Heart left ventricle (tissue), 16 donors: Measurements from ENCODE around the gene BCAM. TPM values are rescaled to one million over a fixed set of nuclear protein-coding genes. Genes with fewer than 3 reads are reported as not detected.

Experiments
- ATAC-seq, 4 donors: fragments of 200-7000 bp; cut with Tn5 transposase; one replicate each; pipeline ENCODE4 v1.9.1; 2020 to 2022; ENCODE audit warnings: moderate library complexity in 4 of 4, mild to moderate bottlenecking in 3 of 4, moderate number of reproducible peaks in 1 of 4
- DNase-seq, 5 donors: peaks; one replicate each; pipeline ENCODE4 v3.0.0-alpha.2; 2020
- H3K27ac ChIP-seq, 12 donors: fragments of 200-600 bp; sonication (generic) in 4 of 12; one replicate each; pipeline versions ENCODE4 v1.5.0 to v1.8.0; 2016 to 2022; ENCODE audit warnings: mild to moderate bottlenecking in 2 of 12
- H3K27me3 ChIP-seq, 9 donors: fragments of 200-600 bp; sonication (generic) in 2 of 9; one replicate each; pipeline versions ENCODE4 v1.5.1 to v1.8.0; 2016 to 2022; ENCODE audit warnings: mild to moderate bottlenecking in 3 of 9
- H3K36me3 ChIP-seq, 9 donors: fragments of 200-600 bp; sonication (generic) in 2 of 9; one replicate each; pipeline versions ENCODE4 v1.5.0 to v1.8.0; 2018 to 2022; ENCODE audit warnings: mild to moderate bottlenecking in 2 of 9
- H3K4me1 ChIP-seq, 12 donors: fragments of 200-600 bp; sonication (generic) in 4 of 12; one replicate each; pipeline versions ENCODE4 v1.5.0 to v1.8.0; 2016 to 2022; ENCODE audit warnings: mild to moderate bottlenecking in 3 of 12
- H3K4me3 ChIP-seq, 12 donors: fragments of 200-600 bp; sonication (generic) in 4 of 12; one replicate each; pipeline versions ENCODE4 v1.5.0 to v1.8.0; 2017 to 2022; ENCODE audit warnings: mild to moderate bottlenecking in 9 of 12, moderate library complexity in 4 of 12
- H3K9me3 ChIP-seq, 12 donors: fragments of 200-600 bp; sonication (generic) in 4 of 12; one replicate each; pipeline versions ENCODE4 v1.5.0 to v1.8.0; 2016 to 2022; ENCODE audit warnings: mild to moderate bottlenecking in 1 of 12
- CTCF ChIP-seq, 12 donors: fragments of 200-600 bp; sonication (generic) in 4 of 12; IDR thresholded peaks; one replicate each; pipeline versions ENCODE4 v1.5.0 to v1.8.0; 2018 to 2022; ENCODE audit warnings: antibody characterized with exemption in 12 of 12, mild to moderate bottlenecking in 5 of 12
- POLR2A ChIP-seq, 2 donors: fragments of 450-650 bp; IDR thresholded peaks; one replicate each; pipeline ENCODE4 v1.6.1; 2017; ENCODE audit warnings: antibody characterized with exemption in 2 of 2, mild to moderate bottlenecking in 2 of 2, moderate library complexity in 2 of 2
- WGBS, 4 donors: extraction: QIAGEN DNeasy Blood & Tissue Kit in 2 of 4; methylation state at CpG; one replicate each; pipeline versions ENCODE4 v1.1.5 to v1.1.7; 2013 to 2018; 5-methylcytosine and 5-hydroxymethylcytosine counted together
- intact Hi-C, 10 donors: fragments of 100-400 bp; cut with DNase I; formaldehyde crosslinking; loops; one replicate each; pipeline versions ENCODE4 v1.11.1 to v1.14.2; 2022
- polyA plus RNA-seq, 2 donors: library from polyadenylated mRNA; stranded (reverse); fragments of 200-250 nt; gene quantifications; one replicate each; pipeline ENCODE4 v1.2.3, GENCODE V29; 2013
- total RNA-seq, 9 donors: library from RNA; depleted of rRNA in 2 of 9; stranded (reverse); fragments of >200 nt in 2 of 9; fragmentation: NEBNext Ultra II Directional in 3 of 9; extraction: Animal tissue kit (Norgen Biotek cat#: 25700) in 3 of 9; gene quantifications; one replicate each; pipeline versions ENCODE4 v1.1.0 to v1.2.4, GENCODE V29; 2016 to 2023
- donor health status: ischemic (EF 13 %, LVEDD 7.1; RV severe dilation, severe dysfunction).
- donor health status: healthy with polysubstance abuse.
- donor health status: DM: no; HTN: yes; CAD: no.
- donor health status: DM: no; HTN: no; CAD: no.
- donor health status: ischemic (EF 25% LVEDD 6.9; RV normal size, moderate dysfunction).
- donor health status: ischemic (EF 25% LVEDD 5.7; RV mildly dilated, moderate dysfunction).
- donor health status: healthy.
- donor health status: DM: yes; HTN: yes; CAD: no.
- donor health status: ischemic (EF 35%, LVEDD 5.7; RV mildly dilated, moderate dysfunction).
- donor health status: nonischemic (EF 11% LVEDD 7.7; RV severe dilation, severe dysfunction).
- donor health status: DM: yes; HTN: yes; CAD: no.
- donor health status: PGD.
- donor health status: ischemic (EF 29% LVEDD 5.4; RV normal size, mild dysfunction).
- donor health status: nonischemic (EF 23%, LVEDD 6.1; RV moderate dilation, normal function).

BCAM gene
- total and polyA plus RNA-seq, 11 donors = 50.9 to 160 (median 94.3) TPM

GRCh38 chr19:44820648-44821609, 12.0 kb downstream of the BCAM start:
- peak; percentile 86 to 89 (median 88) for DNase-seq
- Histone ChIP-seq H3K9me3 (no peaks in the 10 kb centered on the region), H3K27me3 (no peaks in the 10 kb centered on the region), H3K36me3 (peaks cover 0 to 16% (median 0%) of the 10 kb centered on the region in 9 donors), H3K4me3 (peak overlapping the region in 7 of 12 donors; percentile 20 to 48 (median 34)), H3K27ac (peak overlapping the region; percentile 46 to 95 (median 84)), H3K4me1 (peaks cover 0 to 37% (median 19%) of the 10 kb centered on the region in 12 donors)
- TF ChIP-seq POLR2A (IDR thresholded peaks at IDR 0.05) (no peak), CTCF (IDR thresholded peaks at IDR 0.05) (peak in 1 of 12 donors; percentile 20)
- WGBS, 4 donors = 11 to 20% (median 13%) methylated on average over 21 to 35 of the region's 35 CpGs
- intact Hi-C loops = loop anchor here in 1 of 10 donors (1.0 kb wide), 1 partner anchor 23 kb away; no protein-coding TSS in a partner anchor
- ATAC-seq = peak; percentile 77 to 90 (median 86)

GRCh38 chr19:44822177-44822576, 13.3 kb downstream of the BCAM start:
- Histone ChIP-seq H3K4me3 (peak overlapping the region in 1 of 12 donors; percentile 1), H3K27ac (peak overlapping the region in 9 of 12 donors; percentile 76 to 95 (median 85)), H3K36me3 (peaks cover 0 to 11% (median 0%) of the 10 kb centered on the region in 9 donors), H3K27me3 (no peaks in the 10 kb centered on the region), H3K4me1 (peaks cover 0 to 37% (median 19%) of the 10 kb centered on the region in 12 donors), H3K9me3 (no peaks in the 10 kb centered on the region)
- intact Hi-C loops = no loop called here
- ATAC-seq (no peak), DNase-seq (peak in 2 of 5 donors; percentile 35 to 56)
- WGBS, 4 donors = 40 to 51% (median 48%) methylated on average over 11 of the region's 11 CpGs
- TF ChIP-seq POLR2A (IDR thresholded peaks at IDR 0.05) = no peak
- no peak for TF ChIP-seq CTCF (IDR thresholded peaks at IDR 0.05)

DNA sequence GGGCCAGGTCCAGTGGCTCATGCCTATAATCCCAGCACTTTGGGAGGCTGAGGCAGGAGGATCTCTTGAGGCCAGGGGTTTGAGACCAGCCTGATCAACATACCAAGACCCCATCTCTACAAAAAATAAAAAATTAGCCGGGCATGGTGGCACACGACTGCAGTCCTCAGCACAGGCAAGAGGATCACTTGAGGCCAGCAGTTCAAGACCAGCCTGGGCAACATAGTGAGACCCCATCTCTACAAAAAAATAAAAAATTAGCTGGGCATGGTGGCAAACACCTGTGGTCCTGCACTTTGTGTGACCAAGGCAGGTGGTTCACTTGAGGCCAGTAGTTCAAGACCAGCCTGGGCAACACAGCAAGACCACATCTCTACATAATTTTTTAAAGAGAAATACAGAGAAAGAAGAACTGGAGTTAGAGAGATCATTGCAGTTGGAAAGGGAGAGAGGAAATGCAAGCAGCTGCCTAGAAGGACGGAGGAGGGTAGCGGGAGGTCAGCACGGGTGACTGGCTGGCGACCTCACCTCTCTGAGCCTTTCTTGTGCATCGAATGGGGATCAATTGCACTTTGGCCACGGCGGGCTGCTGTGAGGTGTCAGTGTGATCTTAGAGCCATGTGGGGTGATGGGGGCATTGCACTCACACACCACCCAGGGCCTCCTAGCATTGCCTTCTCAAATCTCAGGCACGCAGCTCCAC, 13.9 kb downstream of the BCAM start:
- Histone ChIP-seq H3K4me3 (no peak overlapping the region), H3K9me3 (no peaks in the 10 kb centered on the region), H3K36me3 (peaks cover 0 to 11% (median 0%) of the 10 kb centered on the region in 9 donors), H3K4me1 (peaks cover 0 to 37% (median 19%) of the 10 kb centered on the region in 12 donors), H3K27me3 (no peaks in the 10 kb centered on the region), H3K27ac (peak overlapping the region in 7 of 12 donors; percentile 77 to 95 (median 86))
- TF ChIP-seq CTCF (IDR thresholded peaks at IDR 0.05) = no peak
- 65 to 68% (median 66%) methylated on average over 10 of the region's 10 CpGs for WGBS, 4 donors
- ATAC-seq = no peak
- intact Hi-C loops = no loop called here
- DNase-seq = peak in 1 of 5 donors; percentile 17

- intact Hi-C loops = no loop called here
- peaks cover 0 to 11% (median 0%) of the 10 kb centered on the region in 9 donors for H3K36me3 ChIP-seq
- ATAC-seq (no peak), DNase-seq (no peak)
- peaks cover 0 to 37% (median 19%) of the 10 kb centered on the region in 12 donors for H3K4me1 ChIP-seq
- no peaks in the 10 kb centered on the region for H3K9me3 ChIP-seq
- WGBS, 4 donors = 40 to 60% (median 47%) methylated on average over 4 of the region's 4 CpGs
- no peaks in the 10 kb centered on the region for H3K27me3 ChIP-seq
- TF ChIP-seq POLR2A (IDR thresholded peaks at IDR 0.05) = no peak
- no peak for TF ChIP-seq CTCF (IDR thresholded peaks at IDR 0.05)
- no peak overlapping the region for H3K4me3 ChIP-seq
- H3K27ac ChIP-seq = peak overlapping the region in 4 of 12 donors; percentile 84 to 89 (median 87)
Measured at GRCh38 chr19:44823373-44823698, 14.4 kb downstream of the BCAM start.
